Progenitor cell of endocrine pancreas (in vitro differentiated cells): ENCODE data around the gene ERBB2. TPM values are rescaled to one million over a fixed set of nuclear protein-coding genes. Genes with fewer than 3 reads are reported as not detected.

Experiments
- microRNA-seq: library from miRNA; unstranded; fragments of <30 nt; microRNA quantifications from one replicate; pipeline ENCODE4 v1.1.0, GENCODE V29; 2020; ENCODE audit warnings: borderline number of aligned reads; ENCODE audit not compliant: unreplicated experiment
- total RNA-seq: library from RNA; stranded (reverse); gene quantifications from 2 replicates; pipeline ENCODE4 v1.2.1, GENCODE V29; 2021

The ERBB2 gene
- total RNA-seq, 1 donor from 2014 or later = 152 TPM

Small RNA genes within 50 kb of the gene (microRNA-seq; reads per million reads assigned to microRNA genes)
- 1.8 reads per million for gene MIR4728

Other genes with a start within 250 kb of the ERBB2 start
- 41.6 and 44.4 TPM in 2 replicates for gene MED1, start 248.8 kb upstream of the ERBB2 start, total RNA-seq
- 81.5 and 86.8 TPM in 2 replicates for gene CDK12, start 238.6 kb upstream of the ERBB2 start, total RNA-seq
- gene NEUROD2, start 92.1 kb upstream of the ERBB2 start, total RNA-seq = not detected in 2 replicates
- gene PPP1R1B, start 73.1 kb upstream of the ERBB2 start, total RNA-seq = 0.89 TPM in 1 of 2 replicates, not detected in the other
- gene STARD3, start 62.9 kb upstream of the ERBB2 start, total RNA-seq = 57.0 and 62.5 TPM in 2 replicates
- 1.8 and 2.7 TPM in 2 replicates for gene TCAP, start 34.7 kb upstream of the ERBB2 start, total RNA-seq
- gene PNMT, start 31.6 kb upstream of the ERBB2 start, total RNA-seq = 2.5 and 3.1 TPM in 2 replicates
- 38.7 and 40.1 TPM in 2 replicates for gene PGAP3, start 12.0 kb upstream of the ERBB2 start, total RNA-seq
- gene MIEN1, start 30.5 kb downstream of the ERBB2 start, total RNA-seq = 43.4 and 48.0 TPM in 2 replicates
- 28.8 and 29.9 TPM in 2 replicates for gene GRB7, start 37.9 kb downstream of the ERBB2 start, total RNA-seq
- not detected in 2 replicates for gene IKZF3, start 164.2 kb downstream of the ERBB2 start, total RNA-seq
- gene ZPBP2, start 168.1 kb downstream of the ERBB2 start, total RNA-seq = not detected in 2 replicates
- 25.7 and 25.9 TPM in 2 replicates for gene GSDMB, start 218.6 kb downstream of the ERBB2 start, total RNA-seq
- gene ORMDL3, start 227.5 kb downstream of the ERBB2 start, total RNA-seq = 80.4 and 87.6 TPM in 2 replicates
- gene LRRC3C, start 227.7 kb downstream of the ERBB2 start, total RNA-seq = not detected in 2 replicates